A549 (cell line): ENCODE data around the gene KCTD19. TPM values are rescaled to one million over a fixed set of nuclear protein-coding genes. Genes with fewer than 3 reads are reported as not detected.

Experiments used
- ATAC-seq, 2 experiments: fragments of 200-7000 bp in 1 of 2; fragments of >200 bp in 1 of 2; cut with Nextera tagmentation in 1 of 2; cut with Tn5 transposase in 1 of 2; 3 replicates each; pipeline versions ENCODE4 v1.8.0 to v1.9.1; 2018 to 2020; ENCODE audit warnings: mild to moderate bottlenecking in 1 of 2, moderate library complexity in 1 of 2
- CTCF ChIA-PET: fragments of 300-600 bp; sonication (Branson Sonifier 250); formaldehyde crosslinking; extraction: SDS; loops from one replicate; lab custom pipeline; 2021; ENCODE audit warnings: antibody characterized with exemption, inconsistent platforms; lab: Yijun Ruan, JAX
- POLR2A ChIA-PET: fragments of 350-600 bp; formaldehyde crosslinking; extraction: SDS; loops from one replicate; lab custom pipeline; 2021; ENCODE audit warnings: antibody characterized with exemption, inconsistent platforms; lab: Yijun Ruan, JAX
- DNase-seq, 2 experiments: peaks; one replicate each; pipeline versions ENCODE4 v3.0.0 to v3.0.0-alpha.2; 2011 to 2016; ENCODE audit warnings: low read depth in 1 of 2, low spot score in 1 of 2
- FAIRE-seq: peaks from 2 replicates; lab custom pipeline; 2011; peaks lifted over from hg19 to GRCh38; lab: Jason Lieb, UNC
- H3K27ac ChIP-seq, 2 experiments: fragments of >200 bp; sonication (Bioruptor Twin); formaldehyde crosslinking; 3 replicates each; pipeline ENCODE4 v1.5.1; 2016 to 2017
- H3K4me1 ChIP-seq: fragments of >200 bp; sonication (Bioruptor Twin); formaldehyde crosslinking; 3 replicates; pipeline ENCODE4 v1.6.1; 2016
- H3K4me2 ChIP-seq: fragments of >200 bp; sonication (Bioruptor Twin); formaldehyde crosslinking; 3 replicates; pipeline ENCODE4 v1.6.1; 2016
- H3K4me3 ChIP-seq: fragments of >200 bp; sonication (Bioruptor Twin); formaldehyde crosslinking; 3 replicates; pipeline ENCODE4 v1.5.1; 2016
- H3K9me3 ChIP-seq: fragments of >200 bp; sonication (Bioruptor Twin); formaldehyde crosslinking; 3 replicates; pipeline ENCODE4 v1.6.1; 2016
- CBX2 ChIP-seq: fragments of 200-600 bp; sonication (generic); IDR thresholded peaks from 2 replicates; pipeline ENCODE4 v1.6.1; 2016; ENCODE audit warnings: low read depth, mild to moderate bottlenecking, borderline replicate concordance
- CEBPB ChIP-seq, 2 experiments: fragments of >200 bp in 1 of 2; sonication (Bioruptor Twin) in 1 of 2; formaldehyde crosslinking in 1 of 2; IDR thresholded peaks; 2 replicates each; pipeline ENCODE4 v1.6.1; 2012 to 2016
- CHD2 ChIP-seq: fragments of 150-350 bp; IDR thresholded peaks from 2 replicates; pipeline ENCODE4 v1.6.1; 2014; ENCODE audit warnings: low read length; ENCODE audit not compliant: partially characterized antibody
- CHD4 ChIP-seq: fragments of 200-600 bp; sonication (generic); IDR thresholded peaks from 2 replicates; pipeline ENCODE4 v1.6.1; 2016; ENCODE audit warnings: antibody characterized with exemption, mild to moderate bottlenecking, borderline replicate concordance
- CTCF ChIP-seq: fragments of >200 bp; sonication (Bioruptor Twin); formaldehyde crosslinking; IDR thresholded peaks from 3 replicates; pipeline ENCODE4 v1.5.1; 2016
- E2F6 ChIP-seq: IDR thresholded peaks from 2 replicates; pipeline ENCODE4 v1.6.1; 2012; ENCODE audit warnings: low read depth, borderline replicate concordance
- EHF ChIP-seq: fragments of 250-450 bp; sonication (Bioruptor Pico); IDR thresholded peaks from 2 replicates; pipeline ENCODE4 v1.5.0; 2020; ENCODE audit warnings: mild to moderate bottlenecking
- ELK1 ChIP-seq: fragments of 150-350 bp; IDR thresholded peaks from 2 replicates; pipeline ENCODE4 v1.6.1; 2014; ENCODE audit warnings: low read depth, mild to moderate bottlenecking, low read length
- EP300 ChIP-seq, 2 experiments: fragments of >200 bp; sonication (Bioruptor Twin); formaldehyde crosslinking; IDR thresholded peaks; 2 replicates in 1 of 2; 3 replicates in 1 of 2; pipeline ENCODE4 v1.6.1; 2016 to 2017
- ESRRA ChIP-seq: fragments of 150-350 bp; IDR thresholded peaks from 2 replicates; pipeline ENCODE4 v1.6.1; 2014; ENCODE audit warnings: mild to moderate bottlenecking, low read length, borderline replicate concordance
- FOSB ChIP-seq: fragments of 250-450 bp; sonication (Bioruptor Pico); IDR thresholded peaks from 2 replicates; pipeline ENCODE4 v1.5.0; 2020; ENCODE audit warnings: mild to moderate bottlenecking, moderate library complexity
- GATA3 ChIP-seq: IDR thresholded peaks from 2 replicates; pipeline ENCODE4 v1.6.1; 2012; ENCODE audit warnings: borderline replicate concordance
- HES2 ChIP-seq: fragments of >200 bp; sonication (Bioruptor Twin); formaldehyde crosslinking; IDR thresholded peaks from 2 replicates; pipeline ENCODE4 v1.6.1; 2016
- HEYL ChIP-seq: fragments of 250-450 bp; sonication (Bioruptor Pico); IDR thresholded peaks from 2 replicates; pipeline ENCODE4 v1.8.0; 2021; ENCODE audit warnings: mild to moderate bottlenecking, moderate library complexity
- HOXA7 ChIP-seq: fragments of 250-450 bp; sonication (Bioruptor Pico); IDR thresholded peaks from 2 replicates; pipeline ENCODE4 v1.5.0; 2020; ENCODE audit warnings: mild to moderate bottlenecking, moderate library complexity
- HOXB13 ChIP-seq: fragments of 250-450 bp; sonication (Bioruptor Pico); IDR thresholded peaks from 2 replicates; pipeline ENCODE4 v1.5.0; 2020; ENCODE audit warnings: low read depth, mild to moderate bottlenecking, moderate library complexity
- KDM1A ChIP-seq: fragments of 200-600 bp; sonication (generic); IDR thresholded peaks from 2 replicates; pipeline ENCODE4 v1.6.1; 2016; ENCODE audit warnings: low read depth, mild to moderate bottlenecking
- KDM5A ChIP-seq: fragments of 200-600 bp; sonication (generic); IDR thresholded peaks from 2 replicates; pipeline ENCODE4 v1.6.1; 2016; ENCODE audit warnings: antibody characterized with exemption, mild to moderate bottlenecking
- MAX ChIP-seq: IDR thresholded peaks from 2 replicates; pipeline ENCODE4 v1.6.1; 2012
- MYC ChIP-seq: IDR thresholded peaks from 2 replicates; pipeline ENCODE4 v1.6.1; 2012; ENCODE audit warnings: mild to moderate bottlenecking, inconsistent platforms, low read length, improper control_type of control experiment, borderline replicate concordance
- NR3C1 ChIP-seq: fragments of >200 bp; sonication (Bioruptor Twin); formaldehyde crosslinking; IDR thresholded peaks from 3 replicates; pipeline ENCODE4 v1.6.1; 2017
- PBX3 ChIP-seq: IDR thresholded peaks from 2 replicates; pipeline ENCODE4 v1.6.1; 2012
- POLR2A ChIP-seq: IDR thresholded peaks from 2 replicates; pipeline ENCODE4 v1.6.1; 2012; ENCODE audit warnings: mild to moderate bottlenecking, low read length
- POLR2AphosphoS2 ChIP-seq: conservative IDR thresholded peaks from 2 replicates; pipeline ENCODE4 v1.6.1; 2012; ENCODE audit warnings: low read length, improper control_type of control experiment, inconsistent platforms
- RCOR1 ChIP-seq: fragments of 150-350 bp; IDR thresholded peaks from 2 replicates; pipeline ENCODE4 v1.6.1; 2014; ENCODE audit warnings: antibody characterized with exemption, low read length, low read depth
- SMC3 ChIP-seq: fragments of >200 bp; sonication (Bioruptor Twin); formaldehyde crosslinking; IDR thresholded peaks from 3 replicates; pipeline ENCODE4 v1.6.1; 2018; ENCODE audit warnings: inconsistent platforms
- TFCP2L1 ChIP-seq: fragments of 250-450 bp; sonication (Bioruptor Pico); IDR thresholded peaks from 2 replicates; pipeline ENCODE4 v1.5.0; 2021; ENCODE audit warnings: mild to moderate bottlenecking
- ZC3H11A ChIP-seq: fragments of 450-650 bp; IDR thresholded peaks from 2 replicates; pipeline ENCODE4 v1.6.1; 2014; ENCODE audit warnings: antibody characterized with exemption, mild to moderate bottlenecking
- ZFP36 ChIP-seq: fragments of 450-650 bp; IDR thresholded peaks from 2 replicates; pipeline ENCODE4 v1.6.1; 2014; ENCODE audit warnings: borderline replicate concordance; ENCODE audit not compliant: partially characterized antibody
- ZNF302 ChIP-seq: fragments of 250-450 bp; sonication (Bioruptor Pico); IDR thresholded peaks from 2 replicates; pipeline ENCODE4 v1.9.0; 2021; ENCODE audit warnings: inconsistent platforms, mild to moderate bottlenecking, moderate library complexity
- WGBS: methylation state at CpG from one replicate; pipeline ENCODE4 v1.1.6; 2017; ENCODE audit errors: missing lambda C conversion rate; 5-methylcytosine and 5-hydroxymethylcytosine counted together
- polyA plus RNA-seq, 4 experiments: library from polyadenylated mRNA; depleted of rRNA in 3 of 4; stranded (reverse); fragments of >200 nt; fragmentation: RNase III in 1 of 4; extraction: RNeasy Plus Mini Kit Qiagen cat#74134 plus additional on column Dnase treatment in 1 of 4; gene quantifications; 2 replicates in 3 of 4; 3 replicates in 1 of 4; pipeline ENCODE4 v1.2.3, GENCODE V29; 2011 to 2017

The KCTD19 gene
- polyA plus RNA-seq, 2 of the 4 experiments (the other 2 are of a cell fraction): 0.57 to 1.1 TPM

GRCh38 chr16:67275321-67275720, 51.2 kb downstream of the KCTD19 start (continued):
- TF ChIP-seq MYC: no peak
- no peak for TF ChIP-seq GATA3
- TF ChIP-seq PBX3: no peak
- TF ChIP-seq POLR2AphosphoS2: no peak
- no peak for TF ChIP-seq ZNF302
- TF ChIP-seq EHF: no peak
- no peak for TF ChIP-seq RCOR1

- ChIA-PET CTCF (interaction anchor here (0.9 to 4.6 kb wide), 7 partner anchors 7 to 294 kb away, joined by 3 to 25 read pairs (median 8); partner anchors contain the start of gene PLEKHG4), POLR2A (interaction anchor here (0.9 kb wide), 1 partner anchor 24 kb away, joined by 3 read pairs; the partner anchor contains the start of gene FHOD1)
- Histone ChIP-seq H3K9me3 (no peaks in the 10 kb centered on the region), H3K4me3 (no peak overlapping the region), H3K4me2 (no peak overlapping the region), H3K4me1 (peaks cover 15% of the 10 kb centered on the region), H3K27ac (0 out of 6 replicates have a peak overlapping the region, but pooled peaks of 1 of the 2 experiments have one; percentile 5)
- FAIRE-seq: no peak
- no peak for DNase-seq
- peak; percentile 21 to 26; a peak in 4 of 6 replicates for ATAC-seq
- 87% methylated on average over 4 of the region's 4 CpGs for whole genome bisulfite sequencing
- TF ChIP-seq KDM1A: no peak
- TF ChIP-seq NR3C1: no peak
- TF ChIP-seq HOXB13: no peak
- TF ChIP-seq CBX2: no peak
- no peak for TF ChIP-seq FOSB (CRISPR knock-in tag)
- no peak for TF ChIP-seq CHD2
- TF ChIP-seq ZC3H11A: no peak
- no peak for TF ChIP-seq CTCF
- no peak for TF ChIP-seq POLR2A
- TF ChIP-seq EP300 (IDR thresholded peaks at IDR 0.05): no peak
- no peak for TF ChIP-seq HES2
- TF ChIP-seq ZFP36: no peak
- TF ChIP-seq TFCP2L1: no peak
- no peak for TF ChIP-seq ESRRA
- no peak for TF ChIP-seq MAX
Measured at GRCh38 chr16:67271446-67271845, 55.1 kb downstream of the KCTD19 start.

GRCh38 chr16:67270931-67271338, 55.6 kb downstream of the KCTD19 start:
- H3K27ac ChIP-seq: 0 out of 6 replicates have a peak overlapping the region, but pooled peaks of 1 of the 2 experiments have one; percentile 5
- TF ChIP-seq ZNF302 (no peak), GATA3 (no peak), POLR2AphosphoS2 (no peak; the same call in 1 of the 2 replicates), ESRRA (no peak), EP300 (IDR thresholded peaks at IDR 0.05) (no peak), CHD2 (no peak), HOXA7 (CRISPR knock-in tag) (no peak), E2F6 (no peak), KDM5A (no peak), FOSB (CRISPR knock-in tag) (no peak), MAX (no peak), SMC3 (no peak), TFCP2L1 (no peak), CHD4 (no peak), HEYL (no peak), NR3C1 (no peak), HOXB13 (no peak), ELK1 (no peak), CEBPB (IDR thresholded peaks at IDR 0.05) (no peak)
- TF ChIP-seq, all 56 proteins: peak for 0
- ChIA-PET POLR2A (interaction anchor here (0.9 kb wide), 1 partner anchor 23 kb away, joined by 3 read pairs; the partner anchor contains the start of gene FHOD1), CTCF (interaction anchor here (0.8 to 4.6 kb wide), 9 partner anchors 7 to 293 kb away, joined by 3 to 25 read pairs (median 4); partner anchors contain the start of gene PLEKHG4)
- ATAC-seq (peak in 1 of 2 experiments; percentile 17; a peak in 3 of 6 replicates), FAIRE-seq (no peak), DNase-seq (no peak)
- Histone ChIP-seq H3K4me2 (no peak overlapping the region), H3K4me1 (peaks cover 12% of the 10 kb centered on the region), H3K4me3 (no peak overlapping the region), H3K9me3 (no peaks in the 10 kb centered on the region)
- WGBS: 91% methylated on average over 11 of the region's 11 CpGs
